Endothelial cell of umbilical vein (primary cell): Measurements from ENCODE around the gene SMIM26. TPM values are rescaled to one million over a fixed set of nuclear protein-coding genes. Genes with fewer than 3 reads are reported as not detected.

Experiments used
- BruUV-seq: library from RNA; stranded (reverse); fragments of 400-500 nt; replicated peaks from 2 replicates; lab custom pipeline; 2021; lab: Mats Ljungman, UMichigan
- CTCF ChIA-PET: fragments of 300-600, 350-600 bp; sonication (Branson Sonifier 250); formaldehyde crosslinking; loops from one replicate; lab custom pipeline; 2021; ENCODE audit warnings: antibody characterized with exemption, inconsistent platforms; lab: Charles Lee
- POLR2A ChIA-PET: fragments of 300-600, 350-600 bp; sonication (Branson Sonifier 250); formaldehyde crosslinking; loops from one replicate; lab custom pipeline; 2021; ENCODE audit warnings: antibody characterized with exemption, inconsistent platforms; lab: Charles Lee
- DNase-seq: peaks from one replicate; pipeline ENCODE4 v3.0.0-alpha.2; 2011; ENCODE audit warnings: low read depth, low spot score
- FAIRE-seq: peaks from 2 replicates; lab custom pipeline; 2011; peaks lifted over from hg19 to GRCh38; lab: Jason Lieb, UNC
- H2AFZ ChIP-seq: 2 replicates; pipeline ENCODE4 v1.6.0; 2012; ENCODE audit warnings: low read depth, low read length, control low read depth, inconsistent platforms
- H3K27ac ChIP-seq: 2 replicates; pipeline ENCODE4 v1.5.1; 2011; ENCODE audit warnings: low read depth, mild to moderate bottlenecking, control low read depth, low read length, moderate library complexity; ENCODE audit not compliant: insufficient read depth
- H3K27me3 ChIP-seq, 2 experiments: 2 replicates each; pipeline versions ENCODE4 v1.6.0 to v1.6.1; 2011; ENCODE audit warnings: low read length in 2 of 2, mixed read lengths in 1 of 2; ENCODE audit not compliant: control insufficient read depth in 2 of 2, insufficient read depth in 2 of 2
- H3K36me3 ChIP-seq, 2 experiments: 2 replicates in 1 of 2; 3 replicates in 1 of 2; pipeline ENCODE4 v1.5.1; 2011; ENCODE audit warnings: low read length in 2 of 2, mild to moderate bottlenecking in 1 of 2, moderate library complexity in 1 of 2; ENCODE audit not compliant: control insufficient read depth in 2 of 2, insufficient read depth in 2 of 2; ENCODE audit errors: extremely low read depth in 1 of 2
- H3K4me1 ChIP-seq: 3 replicates; pipeline ENCODE4 v1.5.1; 2011; ENCODE audit warnings: mild to moderate bottlenecking, low read length; ENCODE audit not compliant: control insufficient read depth, insufficient read depth; ENCODE audit errors: extremely low read depth
- H3K4me2 ChIP-seq: 2 replicates; pipeline ENCODE4 v1.6.1; 2011; ENCODE audit warnings: low read length, control low read depth, mixed read lengths; ENCODE audit not compliant: insufficient read depth
- H3K4me3 ChIP-seq, 3 experiments: fragments of 200-600 bp in 1 of 3; sonication (generic), shearing (Covaris generic) in 1 of 3; replicated peaks in 1 of 3; 2 replicates each; pipeline ENCODE4 v1.5.1; 2011 to 2016; ENCODE audit warnings: control low read depth in 3 of 3, low read length in 3 of 3, mild to moderate bottlenecking in 2 of 3, inconsistent platforms in 1 of 3, low read depth in 1 of 3, moderate library complexity in 1 of 3; ENCODE audit not compliant: insufficient read depth in 1 of 3
- H3K79me2 ChIP-seq: 2 replicates; pipeline ENCODE4 v1.6.0; 2012; ENCODE audit warnings: low read length, inconsistent platforms; ENCODE audit not compliant: control insufficient read depth, insufficient read depth
- H3K9ac ChIP-seq: replicated peaks from 2 replicates; pipeline ENCODE3; 2011; ENCODE audit warnings: low read length, control low read depth; ENCODE audit not compliant: insufficient read depth; ENCODE audit errors: extremely low read depth
- H3K9me1 ChIP-seq: replicated peaks from 3 replicates; pipeline ENCODE4 v1.6.0; 2011; ENCODE audit warnings: mild to moderate bottlenecking, low read length; ENCODE audit not compliant: control insufficient read depth, insufficient read depth; ENCODE audit errors: extremely low read depth
- H3K9me3 ChIP-seq: replicated peaks from 2 replicates; pipeline ENCODE4 v1.5.1; 2012; ENCODE audit warnings: low read length, inconsistent platforms; ENCODE audit not compliant: control insufficient read depth, insufficient read depth
- H4K20me1 ChIP-seq: replicated peaks from 2 replicates; pipeline ENCODE3; 2011; ENCODE audit warnings: mild to moderate bottlenecking, low read length; ENCODE audit not compliant: control insufficient read depth, insufficient read depth; ENCODE audit errors: extremely low read depth
- CTCF ChIP-seq, 2 donors: IDR thresholded peaks; 1 replicate in 1 of 2; 2 replicates in 1 of 2; pipeline ENCODE4 v1.5.1; 2011; ENCODE audit warnings: low read length in 2 of 2, mild to moderate bottlenecking in 2 of 2, moderate library complexity in 2 of 2, control low read depth in 1 of 2, inconsistent platforms in 1 of 2, low read depth in 1 of 2; ENCODE audit not compliant: insufficient read depth in 1 of 2; ENCODE audit errors: extremely low read depth in 1 of 2
- EZH2 ChIP-seq: IDR thresholded peaks from 2 replicates; pipeline ENCODE4 v1.6.1; 2012; ENCODE audit warnings: borderline replicate concordance, low read depth, mild to moderate bottlenecking, moderate library complexity, low read length, inconsistent platforms; ENCODE audit not compliant: severe bottlenecking
- FOS ChIP-seq: IDR thresholded peaks from 2 replicates; pipeline ENCODE4 v1.6.1; 2011; ENCODE audit warnings: mild to moderate bottlenecking, low read length, moderate library complexity, borderline replicate concordance; ENCODE audit not compliant: insufficient read depth
- GATA2 ChIP-seq: IDR thresholded peaks from 2 replicates; pipeline ENCODE4 v1.7.0; 2011; ENCODE audit warnings: low read depth, mild to moderate bottlenecking, moderate library complexity, mixed read lengths, low read length; ENCODE audit not compliant: insufficient read length, insufficient read depth
- JUN ChIP-seq: IDR thresholded peaks from 2 replicates; pipeline ENCODE4 v1.6.1; 2011; ENCODE audit warnings: borderline replicate concordance, low read depth; ENCODE audit not compliant: insufficient read length, insufficient read depth
- MAX ChIP-seq: IDR thresholded peaks from 2 replicates; pipeline ENCODE4 v1.6.1; 2011; ENCODE audit not compliant: insufficient read depth, insufficient read length
- MYC ChIP-seq: IDR thresholded peaks from one replicate; pipeline ENCODE4 v1.6.1; 2011; ENCODE audit warnings: mild to moderate bottlenecking, low read depth, low read length
- POLR2A ChIP-seq: IDR thresholded peaks from 2 replicates; pipeline ENCODE4 v1.6.1; 2012; ENCODE audit warnings: low read depth, mild to moderate bottlenecking, control low read depth, low read length
- POLR2AphosphoS5 ChIP-seq: IDR thresholded peaks from 2 replicates; pipeline ENCODE4 v1.6.1; 2012; ENCODE audit warnings: low read depth, mild to moderate bottlenecking, control low read depth, low read length, moderate library complexity; ENCODE audit not compliant: insufficient read depth
- dilution Hi-C: fragments of 300-500 bp; cut with MboI; formaldehyde crosslinking; loops from one replicate; pipeline ENCODE4 v1.15.0; 2019; ENCODE audit warnings: low sequenced_read_pairs; ENCODE audit not compliant: extremely low pct_ligation_motif_present
- intact Hi-C: fragments of 100-400 bp; cut with micrococcal nuclease; formaldehyde crosslinking; loops from one replicate; pipeline ENCODE4 v1.10.0; 2022
- polyA plus RNA-seq, 4 experiments: library from polyadenylated mRNA; depleted of rRNA in 3 of 4; stranded (reverse) in 3 of 4; unstranded in 1 of 4; fragments of >200 nt; gene quantifications; 2 replicates each; pipeline versions ENCODE4 v1.2.1 to v1.2.3, GENCODE V29; 2011 to 2012; ENCODE audit warnings: missing spikeins in 1 of 4
- total RNA-seq: library from RNA; stranded (reverse); gene quantifications from 2 replicates; pipeline ENCODE4 v1.2.3, GENCODE V29; 2021

The SMIM26 gene
- total and polyA plus RNA-seq, 2 donors (not counting 3 experiments of a cell fraction or from before 2014, with no cell fraction given), result 54.1 to 92.0 TPM

DNA sequence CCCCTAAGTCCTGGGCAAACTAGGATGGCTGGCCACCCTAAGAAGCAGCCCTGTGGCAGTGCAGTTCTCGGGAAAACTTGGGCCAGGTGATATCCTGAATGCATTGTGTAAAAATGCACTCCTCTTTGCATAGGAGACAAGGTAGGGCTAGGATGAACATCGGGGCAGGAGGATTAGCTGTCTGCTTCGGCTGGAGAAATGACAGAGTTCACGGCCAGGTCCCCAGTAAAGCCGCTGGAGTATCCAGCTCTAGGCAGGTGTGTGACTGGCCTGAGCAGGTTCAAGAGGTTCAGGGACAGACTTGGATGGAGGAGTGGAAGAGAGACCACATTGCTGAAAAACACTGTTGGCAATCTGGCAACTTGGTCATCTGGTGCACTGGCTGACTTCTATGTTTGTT is 47.0 kb downstream of the SMIM26 start:
- no peak overlapping the region for H3K27ac ChIP-seq
- DNase-seq (no peak), FAIRE-seq (no peak)
- TF ChIP-seq POLR2AphosphoS5 (no peak), POLR2A (no peak), FOS (no peak), MYC (no peak), MAX (no peak), EZH2 (no peak), JUN (no peak), GATA2 (no peak), CTCF (IDR thresholded peaks at IDR 0.05; ENCODE audit: extremely low read depth in 1 of 2, insufficient read depth in 1 of 2, low read depth in 1 of 2, low read length in 2 of 2) (no peak)
- H2AFZ ChIP-seq, result no peak overlapping the region
- dilution Hi-C loops (no loop called here), intact Hi-C loops (no loop called here)
- no TSS peak for BruUV-seq
- H4K20me1 ChIP-seq, result no peaks in the 10 kb centered on the region
- no peaks in the 10 kb centered on the region for H3K9me3 ChIP-seq
- ChIA-PET POLR2A (no interaction called here), CTCF (no interaction called here)
- no peak overlapping the region for H3K9ac ChIP-seq
- no peaks in the 10 kb centered on the region for H3K79me2 ChIP-seq
- H3K4me2 ChIP-seq, result no peak overlapping the region
- H3K4me3 ChIP-seq, result no peak overlapping the region
- no peaks in the 10 kb centered on the region for H3K4me1 ChIP-seq
- no peaks in the 10 kb centered on the region for H3K27me3 ChIP-seq
- H3K9me1 ChIP-seq, result no peaks in the 10 kb centered on the region
- H3K36me3 ChIP-seq, result no peaks in the 10 kb centered on the region
